Hepatic stellate cell (primary cell): ENCODE data around the gene CYP2C9.

Experiments used
- DNase-seq: peaks from one replicate; pipeline ENCODE4 v3.0.0; 2011; ENCODE audit warnings: low spot score

Gene CYP2C9

DNA sequence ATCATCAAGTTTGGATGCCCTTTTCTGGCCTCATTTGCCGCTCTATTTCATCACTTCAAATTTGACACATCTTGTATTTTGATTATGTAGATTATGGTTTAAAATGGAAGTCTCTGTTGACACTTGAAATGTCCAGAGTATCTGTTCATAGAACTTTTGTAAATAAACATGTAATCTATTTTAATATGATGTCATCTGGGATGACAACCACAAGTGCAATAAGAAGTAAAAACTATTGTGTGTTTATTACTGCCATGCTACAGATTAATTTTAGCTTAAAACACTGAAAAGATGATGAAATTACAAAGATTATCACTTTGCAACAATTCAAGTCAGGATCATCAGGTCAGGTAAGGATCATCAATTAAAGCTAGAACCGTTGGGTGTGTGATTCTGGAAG, 100.8 kb downstream of the CYP2C9 start:
- DNase-seq, result no peak
